Activated CD4-positive, alpha-beta T cell treated with anti-CD3 and anti-CD28 coated beads for 24 hours (primary cell): ENCODE measurements around the gene ZNF609.
"Not testable (repeated sequence)": the region's sequence is repeated elsewhere in the genome, so short reads cannot be mapped to it uniquely, and the experiment has no call there.

Experiments used
- DNase-seq, 2 donors: peaks; one replicate each; pipeline ENCODE4 v3.0.0-alpha.2; 2020; ENCODE audit warnings: low read depth in 2 of 2

Gene ZNF609

GRCh38 chr15:64622410-64623260 is 162.3 kb downstream of the ZNF609 start:
- no peak for DNase-seq

- peak in 1 of 2 donors; percentile 26 for DNase-seq
Measured at GRCh38 chr15:64623347-64623996, 163.1 kb downstream of the ZNF609 start.

GRCh38 chr15:64624242-64624641 is 163.9 kb downstream of the ZNF609 start:
- DNase-seq = no peak

GRCh38 chr15:64629063-64629462 is 168.7 kb downstream of the ZNF609 start:
- DNase-seq = no peak

GRCh38 chr15:64630396-64631107 is 170.2 kb downstream of the ZNF609 start:
- DNase-seq = no peak

GRCh38 chr15:64632639-64633038 is 172.3 kb downstream of the ZNF609 start:
- not testable (repeated sequence) for DNase-seq

GRCh38 chr15:64633332-64633731 is 173.0 kb downstream of the ZNF609 start:
- DNase-seq = no peak

GRCh38 chr15:64634027-64634426 is 173.6 kb downstream of the ZNF609 start:
- DNase-seq = no peak

GRCh38 chr15:64634576-64635498 is 174.5 kb downstream of the ZNF609 start:
- DNase-seq = no peak

- no peak for DNase-seq
Measured at GRCh38 chr15:64635499-64636495, 175.4 kb downstream of the ZNF609 start.

- no peak for DNase-seq
Measured at GRCh38 chr15:64636556-64636955, 176.2 kb downstream of the ZNF609 start.

GRCh38 chr15:64637412-64637811 is 177.0 kb downstream of the ZNF609 start:
- DNase-seq = no peak

- not testable (repeated sequence) for DNase-seq
Measured at GRCh38 chr15:64639744-64640143, 179.4 kb downstream of the ZNF609 start.

GRCh38 chr15:64640146-64640871 is 179.9 kb downstream of the ZNF609 start:
- DNase-seq = no peak

- no peak for DNase-seq
Measured at GRCh38 chr15:64642875-64643274, 182.5 kb downstream of the ZNF609 start.

- no peak for DNase-seq
Measured at GRCh38 chr15:64643685-64644084, 183.3 kb downstream of the ZNF609 start.

- not testable (repeated sequence) for DNase-seq
Measured at GRCh38 chr15:64644811-64645210, 184.4 kb downstream of the ZNF609 start.

GRCh38 chr15:64645995-64646394 is 185.6 kb downstream of the ZNF609 start:
- DNase-seq = no peak

GRCh38 chr15:64647367-64647766 is 187.0 kb downstream of the ZNF609 start:
- DNase-seq = no peak
